Body of pancreas (tissue), 4 donors: Measurements from ENCODE around the gene SLC15A4.

Experiments
- CTCF ChIP-seq, 7 experiments: fragments of 450-650 bp in 4 of 7; fragments of 200-600 bp in 3 of 7; sonication (generic) in 3 of 7; IDR thresholded peaks; one replicate each; pipeline ENCODE4 v1.5.1; 2016 to 2019; ENCODE audit warnings: antibody characterized with exemption in 7 of 7
- POLR2A ChIP-seq, 3 donors: fragments of 450-650 bp; IDR thresholded peaks; one replicate each; pipeline ENCODE4 v1.6.1; 2016; ENCODE audit warnings: antibody characterized with exemption in 3 of 3, mild to moderate bottlenecking in 2 of 3

- TF ChIP-seq CTCF (IDR thresholded peaks at IDR 0.05) = no peak
- TF ChIP-seq POLR2A (IDR thresholded peaks at IDR 0.05) = no peak
Measured at GRCh38 chr12:128853600-128854197, 29.9 kb upstream of the SLC15A4 start.
